ENCODE data around the gene MPRIP. TPM values are rescaled to one million over a fixed set of nuclear protein-coding genes. Genes with fewer than 3 reads are reported as not detected.
A peak's percentile ranks its signal among the peaks of the same experiment; 100 is the strongest.

MPRIP gene
- total and polyA plus RNA-seq, 2 of the 13 experiments (the other 11 are each of a cell fraction or from before 2014, with no cell fraction given), result 50.2 to 52.4 TPM

- TF ChIP-seq KIAA2018 (CRISPR knock-in tag; IDR thresholded peaks at IDR 0.05; ENCODE audit: borderline replicate concordance) (no peak), GABPB1 (CRISPR knock-in tag; IDR thresholded peaks at IDR 0.05) (peak; percentile 52; the same call in 1 of the 2 replicates), MEIS2 (CRISPR knock-in tag; IDR thresholded peaks at IDR 0.05) (0 out of 2 replicates have a peak, but pooled peaks have one; percentile 33), SMYD3 (CRISPR knock-in tag; IDR thresholded peaks at IDR 0.05) (no peak), ZNF784 (CRISPR knock-in tag; IDR thresholded peaks at IDR 0.05; ENCODE audit: borderline replicate concordance) (no peak), GATAD2A (CRISPR knock-in tag; IDR thresholded peaks at IDR 0.05) (0 out of 2 replicates have a peak, but pooled peaks have one; percentile 9), HNF1B (CRISPR knock-in tag; IDR thresholded peaks at IDR 0.05) (no peak)
Measured at GRCh38 chr17:17001874-17002520, 40.3 kb upstream of the MPRIP start (continued).
